Measurements from ENCODE around the gene CAPN12.

Gene CAPN12

DNA sequence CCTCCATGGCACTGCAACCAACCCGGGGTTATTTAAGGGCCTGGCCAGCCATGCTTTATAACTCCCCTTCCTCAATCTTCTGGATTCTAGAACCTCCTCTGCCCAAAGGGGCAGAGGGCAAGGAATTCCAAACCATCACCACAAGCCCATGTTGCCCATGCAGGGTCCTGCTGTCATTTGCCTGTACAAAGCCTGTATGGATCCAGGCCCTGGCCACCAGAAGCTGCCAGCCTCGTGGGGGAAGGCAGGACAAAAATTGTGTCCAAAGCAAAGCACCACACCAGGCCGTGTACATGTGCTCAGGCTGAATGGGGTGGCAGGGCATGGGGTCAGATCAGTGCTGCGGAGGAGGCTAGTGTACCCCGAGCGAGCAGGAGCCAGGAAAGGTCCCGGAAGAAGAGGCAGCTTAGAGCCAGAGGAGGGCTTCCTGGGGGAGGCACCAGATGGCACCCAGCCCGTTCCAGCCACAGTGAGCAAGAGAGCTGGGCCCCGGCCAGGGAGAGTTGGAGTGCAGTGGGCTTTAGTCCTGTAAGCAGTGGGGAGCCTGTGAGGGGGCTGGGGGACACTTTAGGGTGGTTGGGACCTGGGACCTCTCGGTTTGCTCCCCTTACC lies 35.8 kb downstream of the CAPN12 start:
- DNase-seq (ENCODE audit: low read depth in 1 of 2, low spot score in 1 of 2): no peak
- H3K27ac ChIP-seq (replicated peaks): no peak overlapping the region
- H3K27me3 ChIP-seq (ENCODE audit: insufficient read depth, poor library complexity, severe bottlenecking): no peaks in the 10 kb centered on the region
- TF ChIP-seq GABPA (IDR thresholded peaks at IDR 0.05; ENCODE audit: low read depth): no peak
- TF ChIP-seq, protein P1, sequence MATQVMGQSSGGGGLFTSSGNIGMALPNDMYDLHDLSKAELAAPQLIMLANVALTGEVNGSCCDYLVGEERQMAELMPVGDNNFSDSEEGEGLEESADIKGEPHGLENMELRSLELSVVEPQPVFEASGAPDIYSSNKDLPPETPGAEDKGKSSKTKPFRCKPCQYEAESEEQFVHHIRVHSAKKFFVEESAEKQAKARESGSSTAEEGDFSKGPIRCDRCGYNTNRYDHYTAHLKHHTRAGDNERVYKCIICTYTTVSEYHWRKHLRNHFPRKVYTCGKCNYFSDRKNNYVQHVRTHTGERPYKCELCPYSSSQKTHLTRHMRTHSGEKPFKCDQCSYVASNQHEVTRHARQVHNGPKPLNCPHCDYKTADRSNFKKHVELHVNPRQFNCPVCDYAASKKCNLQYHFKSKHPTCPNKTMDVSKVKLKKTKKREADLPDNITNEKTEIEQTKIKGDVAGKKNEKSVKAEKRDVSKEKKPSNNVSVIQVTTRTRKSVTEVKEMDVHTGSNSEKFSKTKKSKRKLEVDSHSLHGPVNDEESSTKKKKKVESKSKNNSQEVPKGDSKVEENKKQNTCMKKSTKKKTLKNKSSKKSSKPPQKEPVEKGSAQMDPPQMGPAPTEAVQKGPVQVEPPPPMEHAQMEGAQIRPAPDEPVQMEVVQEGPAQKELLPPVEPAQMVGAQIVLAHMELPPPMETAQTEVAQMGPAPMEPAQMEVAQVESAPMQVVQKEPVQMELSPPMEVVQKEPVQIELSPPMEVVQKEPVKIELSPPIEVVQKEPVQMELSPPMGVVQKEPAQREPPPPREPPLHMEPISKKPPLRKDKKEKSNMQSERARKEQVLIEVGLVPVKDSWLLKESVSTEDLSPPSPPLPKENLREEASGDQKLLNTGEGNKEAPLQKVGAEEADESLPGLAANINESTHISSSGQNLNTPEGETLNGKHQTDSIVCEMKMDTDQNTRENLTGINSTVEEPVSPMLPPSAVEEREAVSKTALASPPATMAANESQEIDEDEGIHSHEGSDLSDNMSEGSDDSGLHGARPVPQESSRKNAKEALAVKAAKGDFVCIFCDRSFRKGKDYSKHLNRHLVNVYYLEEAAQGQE (IDR thresholded peaks at IDR 0.05; ENCODE audit: insufficient replicate concordance, low read depth): no peak
- no peak for TF ChIP-seq POLR2AphosphoS5 (IDR thresholded peaks at IDR 0.05; ENCODE audit: low read depth)
- H3K4me3 ChIP-seq (replicated peaks; ENCODE audit: insufficient read depth, low read length): no peak overlapping the region

DNA sequence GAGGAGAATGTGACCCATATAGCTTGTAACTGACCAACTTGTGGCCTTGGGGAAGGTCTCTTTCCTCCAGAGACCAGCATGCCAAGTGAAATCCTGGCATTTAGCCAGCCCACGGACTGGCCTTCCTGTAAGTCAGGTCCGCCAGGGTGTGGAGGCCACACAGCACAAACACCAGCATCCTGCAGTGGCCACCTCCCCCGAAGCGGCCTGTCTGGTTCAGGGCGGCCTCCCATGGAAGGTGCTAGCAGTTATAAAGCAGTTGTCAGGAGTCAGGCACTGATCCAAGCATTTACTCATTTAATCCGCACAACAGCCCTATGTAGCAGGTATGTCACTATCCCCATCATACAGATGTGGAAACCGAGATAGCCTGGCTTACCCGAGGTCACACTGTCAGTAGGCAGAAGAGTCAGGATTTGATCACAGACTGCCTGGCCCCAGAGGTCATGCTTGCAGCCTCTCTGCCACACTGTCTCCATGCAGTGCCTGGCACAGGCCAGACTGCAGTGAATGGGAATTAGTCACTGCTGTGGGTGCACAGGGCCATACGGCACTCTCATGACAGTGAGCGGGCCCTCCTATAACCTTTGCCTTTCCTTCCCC lies 36.7 kb downstream of the CAPN12 start:
- no peak for TF ChIP-seq SPI1 (IDR thresholded peaks at IDR 0.05; ENCODE audit: borderline replicate concordance, low read depth)
- TF ChIP-seq, protein P1 (IDR thresholded peaks at IDR 0.05; ENCODE audit: insufficient replicate concordance, low read depth): no peak
- no peak for TF ChIP-seq POLR2AphosphoS5 (IDR thresholded peaks at IDR 0.05; ENCODE audit: low read depth)
- TF ChIP-seq, protein P2, sequence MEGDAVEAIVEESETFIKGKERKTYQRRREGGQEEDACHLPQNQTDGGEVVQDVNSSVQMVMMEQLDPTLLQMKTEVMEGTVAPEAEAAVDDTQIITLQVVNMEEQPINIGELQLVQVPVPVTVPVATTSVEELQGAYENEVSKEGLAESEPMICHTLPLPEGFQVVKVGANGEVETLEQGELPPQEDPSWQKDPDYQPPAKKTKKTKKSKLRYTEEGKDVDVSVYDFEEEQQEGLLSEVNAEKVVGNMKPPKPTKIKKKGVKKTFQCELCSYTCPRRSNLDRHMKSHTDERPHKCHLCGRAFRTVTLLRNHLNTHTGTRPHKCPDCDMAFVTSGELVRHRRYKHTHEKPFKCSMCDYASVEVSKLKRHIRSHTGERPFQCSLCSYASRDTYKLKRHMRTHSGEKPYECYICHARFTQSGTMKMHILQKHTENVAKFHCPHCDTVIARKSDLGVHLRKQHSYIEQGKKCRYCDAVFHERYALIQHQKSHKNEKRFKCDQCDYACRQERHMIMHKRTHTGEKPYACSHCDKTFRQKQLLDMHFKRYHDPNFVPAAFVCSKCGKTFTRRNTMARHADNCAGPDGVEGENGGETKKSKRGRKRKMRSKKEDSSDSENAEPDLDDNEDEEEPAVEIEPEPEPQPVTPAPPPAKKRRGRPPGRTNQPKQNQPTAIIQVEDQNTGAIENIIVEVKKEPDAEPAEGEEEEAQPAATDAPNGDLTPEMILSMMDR (IDR thresholded peaks at IDR 0.05; ENCODE audit: insufficient read depth, low read length): no peak
- no peak for TF ChIP-seq GABPA (IDR thresholded peaks at IDR 0.05; ENCODE audit: low read depth)
- Histone ChIP-seq H3K4me3 (replicated peaks; ENCODE audit: insufficient read depth, low read length) (no peak overlapping the region), H3K27me3 (ENCODE audit: insufficient read depth, poor library complexity, severe bottlenecking) (no peaks in the 10 kb centered on the region), H3K27ac (replicated peaks) (no peak overlapping the region)
- DNase-seq (ENCODE audit: low read depth in 1 of 2, low spot score in 1 of 2): no peak

DNA sequence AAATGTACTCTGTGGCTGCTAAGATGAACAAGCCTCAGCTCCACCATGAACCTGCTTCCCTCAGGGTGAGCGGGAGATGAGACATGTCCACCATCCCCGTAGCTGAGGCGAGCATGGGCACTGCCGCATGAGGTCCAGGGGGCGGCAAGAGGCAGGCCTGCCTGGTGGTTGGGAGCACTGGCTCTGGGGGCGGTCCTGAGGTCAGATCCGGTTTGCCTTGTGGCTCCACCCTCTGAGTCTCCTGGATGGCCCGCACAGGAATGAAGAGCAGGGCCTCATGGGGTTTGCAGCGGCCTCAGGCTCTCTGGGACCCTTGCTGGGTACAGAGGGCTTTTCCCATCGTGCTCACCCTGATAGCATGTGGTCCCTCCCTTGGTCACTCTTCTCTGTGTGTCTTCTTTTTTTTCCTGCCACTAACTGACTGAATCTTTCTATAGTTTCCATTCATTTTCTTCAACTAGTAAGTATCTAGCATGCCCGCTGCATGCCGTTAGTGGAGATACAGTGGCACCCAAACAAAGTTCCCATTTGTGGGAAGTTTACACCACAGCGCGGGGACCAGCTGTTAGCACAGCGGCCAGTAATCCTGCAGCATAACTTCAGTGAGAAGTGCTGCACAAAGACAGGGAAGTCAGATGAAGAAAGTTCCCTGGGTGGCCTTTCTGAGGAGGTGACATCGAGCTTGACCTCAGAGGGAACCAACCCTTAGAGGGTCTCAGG lies 37.3 kb downstream of the CAPN12 start:
- H3K27me3 ChIP-seq (ENCODE audit: insufficient read depth, poor library complexity, severe bottlenecking): no peaks in the 10 kb centered on the region
- no peak overlapping the region for H3K4me3 ChIP-seq (replicated peaks; ENCODE audit: insufficient read depth, low read length)
- TF ChIP-seq GABPA (IDR thresholded peaks at IDR 0.05; ENCODE audit: low read depth) (no peak), SPI1 (IDR thresholded peaks at IDR 0.05; ENCODE audit: borderline replicate concordance, low read depth) (no peak), POLR2AphosphoS5 (IDR thresholded peaks at IDR 0.05; ENCODE audit: low read depth) (no peak)
- TF ChIP-seq, protein P2 (IDR thresholded peaks at IDR 0.05; ENCODE audit: insufficient read depth, low read length): no peak
- TF ChIP-seq, protein P1 (IDR thresholded peaks at IDR 0.05; ENCODE audit: insufficient replicate concordance, low read depth): no peak
- H3K27ac ChIP-seq (replicated peaks): no peak overlapping the region
- DNase-seq (ENCODE audit: low read depth in 1 of 2, low spot score in 1 of 2): no peak

Data from HL-60 (cell line).